HepG2 (cell line): ENCODE results near the gene ABCB8. TPM values are rescaled to one million over a fixed set of nuclear protein-coding genes. Genes with fewer than 3 reads are reported as not detected.

Experiments
- ATAC-seq: fragments of 200-7000 bp; cut with Tn5 transposase; 3 replicates; pipeline ENCODE4 v1.9.1; 2020; ENCODE audit warnings: mild to moderate bottlenecking, moderate library complexity
- BruUV-seq: library from RNA; stranded (reverse); fragments of 400-500 nt; replicated peaks from 2 replicates; lab custom pipeline; 2021; lab: Mats Ljungman, UMichigan
- CTCF ChIA-PET: fragments of 300-600 bp; formaldehyde crosslinking; extraction: SDS; loops from one replicate; lab custom pipeline; 2021; ENCODE audit warnings: low total read pairs, inconsistent platforms, low intra/inter-chr PET ratio; lab: Yijun Ruan, JAX
- POLR2A ChIA-PET: fragments of 350-600 bp; sonication (Branson Sonifier 250); formaldehyde crosslinking; loops from one replicate; lab custom pipeline; 2020; ENCODE audit warnings: antibody characterized with exemption, inconsistent platforms; lab: Yijun Ruan, JAX
- DNase-seq: peaks from one replicate; pipeline ENCODE4 v3.0.0-alpha.2; 2015; ENCODE audit warnings: low spot score
- FAIRE-seq: peaks from 3 replicates; lab custom pipeline; 2011; peaks lifted over from hg19 to GRCh38; lab: Jason Lieb, UNC
- H2AFZ ChIP-seq: one replicate; pipeline ENCODE4 v1.6.1; 2011; ENCODE audit warnings: low read length, inconsistent platforms
- H3K27ac ChIP-seq: fragments of 300-600 bp; 3 replicates; pipeline ENCODE4 v1.8.0; 2011; ENCODE audit warnings: mixed run types, mild to moderate bottlenecking, mixed read lengths, low read length, inconsistent platforms; ENCODE audit not compliant: insufficient read depth; ENCODE audit errors: extremely low read length
- H3K27me3 ChIP-seq, 2 experiments: fragments of 200-600 bp in 1 of 2; 2 replicates in 1 of 2; 3 replicates in 1 of 2; pipeline versions ENCODE4 v1.6.0 to v1.8.0; 2011; ENCODE audit warnings: low read length in 2 of 2, mild to moderate bottlenecking in 2 of 2, moderate library complexity in 2 of 2, inconsistent platforms in 1 of 2; ENCODE audit not compliant: insufficient read depth in 2 of 2, control insufficient read depth in 1 of 2
- H3K36me3 ChIP-seq, 2 experiments: fragments of 200-600 bp in 1 of 2; replicated peaks in 1 of 2; 2 replicates in 1 of 2; 3 replicates in 1 of 2; pipeline versions ENCODE4 v1.5.1 to v1.8.0; 2011; ENCODE audit warnings: low read length in 2 of 2, inconsistent platforms in 1 of 2; ENCODE audit not compliant: insufficient read depth in 2 of 2, control insufficient read depth in 1 of 2
- H3K4me1 ChIP-seq: 2 replicates; pipeline ENCODE4 v1.5.1; 2012; ENCODE audit warnings: low read length, inconsistent platforms; ENCODE audit not compliant: insufficient read depth
- H3K4me2 ChIP-seq: 2 replicates; pipeline ENCODE4 v1.6.0; 2011; ENCODE audit warnings: low read depth, low read length, inconsistent platforms
- H3K4me3 ChIP-seq, 3 experiments: fragments of 200-600 bp in 1 of 3; sonication (generic), shearing (Covaris generic) in 1 of 3; replicated peaks in 1 of 3; 2 replicates each; pipeline ENCODE4 v1.5.1; 2011 to 2016; ENCODE audit warnings: low read length in 3 of 3, inconsistent platforms in 2 of 3, low read depth in 2 of 3, mild to moderate bottlenecking in 2 of 3, control low read depth in 1 of 3, mixed read lengths in 1 of 3; ENCODE audit not compliant: insufficient read depth in 1 of 3
- H3K79me2 ChIP-seq: one replicate; pipeline ENCODE4 v1.6.1; 2011; ENCODE audit warnings: low read length, inconsistent platforms; ENCODE audit not compliant: insufficient read depth
- H3K9ac ChIP-seq: 2 replicates; pipeline ENCODE4 v1.6.0; 2011; ENCODE audit warnings: mild to moderate bottlenecking, low read depth, low read length, inconsistent platforms; ENCODE audit not compliant: insufficient read depth
- H3K9me3 ChIP-seq: 2 replicates; pipeline ENCODE4 v1.5.1; 2012; ENCODE audit warnings: mild to moderate bottlenecking, low read length
- H4K20me1 ChIP-seq: 2 replicates; pipeline ENCODE4 v1.6.0; 2011; ENCODE audit warnings: inconsistent platforms, mild to moderate bottlenecking, low read length, moderate library complexity; ENCODE audit not compliant: insufficient read depth
- AHR ChIP-seq: IDR thresholded peaks from 2 replicates; pipeline ENCODE4 v1.6.1; 2018; ENCODE audit warnings: missing genetic modification reagents, missing compliant biosample characterization
- HIVEP1 ChIP-seq: sonication (generic); formaldehyde crosslinking; IDR thresholded peaks from 2 replicates; pipeline ENCODE4 v1.4.0; 2020; ENCODE audit warnings: mild to moderate bottlenecking, missing genetic modification reagents
- IRX3 ChIP-seq: sonication (generic); formaldehyde crosslinking; IDR thresholded peaks from 2 replicates; pipeline ENCODE4 v1.8.1; 2023; ENCODE audit warnings: mild to moderate bottlenecking, low read depth, missing genetic modification reagents, borderline replicate concordance
- LCORL ChIP-seq, 2 experiments: fragments of 450-650 bp in 1 of 2; sonication (generic) in 1 of 2; formaldehyde crosslinking in 1 of 2; IDR thresholded peaks; 2 replicates each; pipeline versions ENCODE4 v1.5.0 to v1.6.1; 2017 to 2020; ENCODE audit warnings: antibody characterized with exemption in 1 of 2, missing genetic modification reagents in 1 of 2
- MYC ChIP-seq: sonication (generic); formaldehyde crosslinking; IDR thresholded peaks from 2 replicates; pipeline ENCODE4 v1.9.0; 2021; ENCODE audit warnings: missing genetic modification reagents, borderline replicate concordance
- NONO ChIP-seq, 2 experiments: fragments of 450-650 bp in 1 of 2; sonication (generic) in 1 of 2; formaldehyde crosslinking in 1 of 2; IDR thresholded peaks in 1 of 2; conservative IDR thresholded peaks in 1 of 2; 2 replicates each; pipeline versions ENCODE4 v1.6.1 to v1.8.0; 2017 to 2022; ENCODE audit warnings: mild to moderate bottlenecking in 1 of 2, missing genetic modification reagents in 1 of 2, moderate library complexity in 1 of 2
- PRMT3 ChIP-seq: sonication (generic); formaldehyde crosslinking; IDR thresholded peaks from 2 replicates; pipeline ENCODE4 v1.8.1; 2022; ENCODE audit warnings: low read depth, mild to moderate bottlenecking, moderate library complexity, missing genetic modification reagents, borderline replicate concordance
- SAP130 ChIP-seq: IDR thresholded peaks from 2 replicates; pipeline ENCODE4 v1.6.1; 2016; ENCODE audit warnings: low read depth
- STAG1 ChIP-seq: sonication (generic); formaldehyde crosslinking; IDR thresholded peaks from 2 replicates; pipeline ENCODE4 v1.4.0; 2020; ENCODE audit warnings: missing genetic modification reagents
- ZBTB33 ChIP-seq: sonication (generic); formaldehyde crosslinking; IDR thresholded peaks from 2 replicates; pipeline ENCODE4 v1.4.0; 2020; ENCODE audit warnings: missing genetic modification reagents
- ZNF496 ChIP-seq: sonication (generic); formaldehyde crosslinking; IDR thresholded peaks from 2 replicates; pipeline ENCODE4 v1.8.1; 2023; ENCODE audit warnings: mild to moderate bottlenecking, moderate library complexity, missing genetic modification reagents; ENCODE audit not compliant: insufficient replicate concordance
- ZNF564 ChIP-seq: sonication (generic); formaldehyde crosslinking; IDR thresholded peaks from 2 replicates; pipeline ENCODE4 v1.8.1; 2023; ENCODE audit warnings: mild to moderate bottlenecking, missing genetic modification reagents
- ZNF775 ChIP-seq: sonication (generic); formaldehyde crosslinking; IDR thresholded peaks from 2 replicates; pipeline ENCODE4 v1.4.0; 2020; ENCODE audit warnings: missing genetic modification reagents, mild to moderate bottlenecking, moderate library complexity, borderline replicate concordance
- WGBS: methylation state at CpG from one replicate; pipeline ENCODE4 v1.1.6; 2017; ENCODE audit warnings: low lambda C conversion rate; 5-methylcytosine and 5-hydroxymethylcytosine counted together
- in situ Hi-C: cut with HindIII; loops from 2 replicates; pipeline ENCODE4 v1.10.0; 2017; ENCODE audit warnings: low pct_unique_long_range_greater_than_20kb; ENCODE audit not compliant: extremely low pct_ligation_motif_present
- intact Hi-C: fragments of 100-400 bp; cut with micrococcal nuclease; formaldehyde crosslinking; loops from one replicate; pipeline ENCODE4 v1.10.0; 2022; ENCODE audit not compliant: unreplicated experiment
- polyA plus RNA-seq, 8 experiments: library from polyadenylated mRNA; depleted of rRNA in 3 of 8; stranded (reverse) in 7 of 8; unstranded in 1 of 8; fragments of >200 nt; fragmentation: Illumina TruSeq in 4 of 8; extraction: Trizol in 4 of 8; gene quantifications; 2 replicates each; pipeline versions ENCODE4 v1.2.1 to v1.2.3, GENCODE V29; 2011 to 2016; ENCODE audit warnings: low read depth in 4 of 8, missing spikeins in 1 of 8, mixed read lengths in 1 of 8; ENCODE audit not compliant: insufficient read depth in 1 of 8
- total RNA-seq, 5 experiments: library from RNA; depleted of rRNA; stranded (reverse); fragments of >200 nt; fragmentation: Illumina TruSeq; extraction: Trizol; gene quantifications; 2 replicates each; pipeline ENCODE4 v1.2.3, GENCODE V29; 2016; ENCODE audit warnings: low read depth in 1 of 5
- TF ChIP-seq, protein P1 (sequence below): sonication (generic); formaldehyde crosslinking; IDR thresholded peaks from 2 replicates; pipeline ENCODE4 v1.5.1; 2020; ENCODE audit warnings: missing genetic modification reagents, mild to moderate bottlenecking, borderline replicate concordance
- TF ChIP-seq, protein P2 (sequence below), 2 experiments: sonication (generic) in 1 of 2; formaldehyde crosslinking in 1 of 2; IDR thresholded peaks; 2 replicates each; pipeline versions ENCODE4 v1.4.0 to v1.6.1; 2018 to 2020; ENCODE audit warnings: missing genetic modification reagents in 2 of 2, borderline replicate concordance in 1 of 2, low read depth in 1 of 2, mild to moderate bottlenecking in 1 of 2, missing biosample characterization in 1 of 2

Gene ABCB8
- total and polyA plus RNA-seq, 2 of the 13 experiments (the other 11 are each of a cell fraction or from before 2014, with no cell fraction given) = 6.6 to 16.7 TPM

GRCh38 chr7:151009327-151010036 is 18.8 kb upstream of the ABCB8 start:
- Histone ChIP-seq H3K27ac (peak overlapping the region; percentile 55), H3K36me3 (no peaks in the 10 kb centered on the region; a peak in 1 of 5 replicates), H2AFZ (no peak overlapping the region), H4K20me1 (no peaks in the 10 kb centered on the region), H3K9ac (peak overlapping the region; percentile 64), H3K79me2 (no peaks in the 10 kb centered on the region), H3K4me3 (peak overlapping the region; percentile 62 to 77 (median 76)), H3K4me1 (peaks cover 88% of the 10 kb centered on the region), H3K27me3 (peaks cover 0 to under 1% of the 10 kb centered on the region in 2 experiments; a peak in 1 of 5 replicates), H3K4me2 (peak overlapping the region; percentile 98), H3K9me3 (no peaks in the 10 kb centered on the region)
- DNase-seq = peak; percentile 43
- intact Hi-C loops (no loop called here), in situ Hi-C loops (no loop called here)
- FAIRE-seq = no peak
- no TSS peak for BruUV-seq
- peak; percentile 46 for ATAC-seq
- WGBS = 14% methylated on average over 7 of the region's 22 CpGs
- POLR2A ChIA-PET = interaction anchor here (0.9 to 5.2 kb wide), 8 partner anchors 10 to 76 kb away, joined by 3 to 31 read pairs (median 6); partner anchors contain the start of genes ABCB8, CDK5, FASTK and NOS3
- CTCF ChIA-PET = no interaction called here
- TF ChIP-seq, protein P1, sequence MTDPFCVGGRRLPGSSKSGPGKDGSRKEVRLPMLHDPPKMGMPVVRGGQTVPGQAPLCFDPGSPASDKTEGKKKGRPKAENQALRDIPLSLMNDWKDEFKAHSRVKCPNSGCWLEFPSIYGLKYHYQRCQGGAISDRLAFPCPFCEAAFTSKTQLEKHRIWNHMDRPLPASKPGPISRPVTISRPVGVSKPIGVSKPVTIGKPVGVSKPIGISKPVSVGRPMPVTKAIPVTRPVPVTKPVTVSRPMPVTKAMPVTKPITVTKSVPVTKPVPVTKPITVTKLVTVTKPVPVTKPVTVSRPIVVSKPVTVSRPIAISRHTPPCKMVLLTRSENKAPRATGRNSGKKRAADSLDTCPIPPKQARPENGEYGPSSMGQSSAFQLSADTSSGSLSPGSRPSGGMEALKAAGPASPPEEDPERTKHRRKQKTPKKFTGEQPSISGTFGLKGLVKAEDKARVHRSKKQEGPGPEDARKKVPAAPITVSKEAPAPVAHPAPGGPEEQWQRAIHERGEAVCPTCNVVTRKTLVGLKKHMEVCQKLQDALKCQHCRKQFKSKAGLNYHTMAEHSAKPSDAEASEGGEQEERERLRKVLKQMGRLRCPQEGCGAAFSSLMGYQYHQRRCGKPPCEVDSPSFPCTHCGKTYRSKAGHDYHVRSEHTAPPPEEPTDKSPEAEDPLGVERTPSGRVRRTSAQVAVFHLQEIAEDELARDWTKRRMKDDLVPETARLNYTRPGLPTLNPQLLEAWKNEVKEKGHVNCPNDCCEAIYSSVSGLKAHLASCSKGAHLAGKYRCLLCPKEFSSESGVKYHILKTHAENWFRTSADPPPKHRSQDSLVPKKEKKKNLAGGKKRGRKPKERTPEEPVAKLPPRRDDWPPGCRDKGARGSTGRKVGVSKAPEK (CRISPR knock-in tag) = no peak
- TF ChIP-seq LCORL (IDR thresholded peaks at IDR 0.05) (no peak), LCORL (CRISPR knock-in tag; IDR thresholded peaks at IDR 0.05) (peak; percentile 57; the same call in 1 of the 2 replicates), ZNF775 (CRISPR knock-in tag) (no peak), NONO (IDR thresholded peaks at IDR 0.05) (no peak), NONO (CRISPR knock-in tag; conservative IDR thresholded peaks at IDR 0.05) (no peak; the same call in 1 of the 2 replicates), HIVEP1 (CRISPR knock-in tag) (peak; percentile 11; the same call in 1 of the 2 replicates), ZNF496 (no peak), ZBTB33 (CRISPR knock-in tag) (peak; percentile 99), IRX3 (CRISPR knock-in tag) (no peak), PRMT3 (CRISPR knock-in tag) (no peak), STAG1 (CRISPR knock-in tag) (peak; percentile 26; the same call in 1 of the 2 replicates), AHR (CRISPR knock-in tag) (no peak), MYC (CRISPR knock-in tag) (peak; percentile 52; the same call in 1 of the 2 replicates), SAP130 (CRISPR knock-in tag) (no peak; the same call in 1 of the 2 replicates), ZNF564 (CRISPR knock-in tag) (no peak)
- TF ChIP-seq, protein P2, sequence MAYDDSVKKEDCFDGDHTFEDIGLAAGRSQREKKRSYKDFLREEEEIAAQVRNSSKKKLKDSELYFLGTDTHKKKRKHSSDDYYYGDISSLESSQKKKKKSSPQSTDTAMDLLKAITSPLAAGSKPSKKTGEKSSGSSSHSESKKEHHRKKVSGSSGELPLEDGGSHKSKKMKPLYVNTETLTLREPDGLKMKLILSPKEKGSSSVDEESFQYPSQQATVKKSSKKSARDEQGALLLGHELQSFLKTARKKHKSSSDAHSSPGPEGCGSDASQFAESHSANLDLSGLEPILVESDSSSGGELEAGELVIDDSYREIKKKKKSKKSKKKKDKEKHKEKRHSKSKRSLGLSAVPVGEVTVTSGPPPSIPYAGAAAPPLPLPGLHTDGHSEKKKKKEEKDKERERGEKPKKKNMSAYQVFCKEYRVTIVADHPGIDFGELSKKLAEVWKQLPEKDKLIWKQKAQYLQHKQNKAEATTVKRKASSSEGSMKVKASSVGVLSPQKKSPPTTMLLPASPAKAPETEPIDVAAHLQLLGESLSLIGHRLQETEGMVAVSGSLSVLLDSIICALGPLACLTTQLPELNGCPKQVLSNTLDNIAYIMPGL (CRISPR knock-in tag; IDR thresholded peaks at IDR 0.05; ENCODE audit: borderline replicate concordance in 1 of 2, low read depth in 1 of 2) = peak in 1 of 2 experiments; percentile 37; a peak in 1 of 4 replicates
